IMR-90 (cell line): ENCODE measurements around the gene CHN2.

Experiments used
- BHLHE40 ChIP-seq: fragments of 150-350 bp; IDR thresholded peaks from 2 replicates; pipeline ENCODE4 v1.6.1; 2016; ENCODE audit warnings: mild to moderate bottlenecking, low read depth, low read length
- CEBPB ChIP-seq: IDR thresholded peaks from 2 replicates; pipeline ENCODE4 v1.6.1; 2012; ENCODE audit warnings: low read depth, low read length, improper control_type of control experiment
- CHD1 ChIP-seq: IDR thresholded peaks from 2 replicates; pipeline ENCODE4 v1.6.1; 2012; ENCODE audit warnings: low read depth, low read length, improper control_type of control experiment
- CTCF ChIP-seq: conservative IDR thresholded peaks from 2 replicates; pipeline ENCODE4 v1.5.1; 2012; ENCODE audit warnings: mild to moderate bottlenecking, low read depth, low read length, improper control_type of control experiment
- ELK1 ChIP-seq: fragments of 150-350 bp; IDR thresholded peaks from 2 replicates; pipeline ENCODE4 v1.6.1; 2016; ENCODE audit warnings: low read depth, mild to moderate bottlenecking, low read length, moderate library complexity, borderline replicate concordance
- FOS ChIP-seq: fragments of 150-350 bp; IDR thresholded peaks from 2 replicates; pipeline ENCODE4 v1.6.1; 2016; ENCODE audit warnings: low read depth, low read length
- MXI1 ChIP-seq: IDR thresholded peaks from 2 replicates; pipeline ENCODE4 v1.6.1; 2012; ENCODE audit warnings: low read depth, mild to moderate bottlenecking, low read length, moderate library complexity, borderline replicate concordance
- NFE2L2 ChIP-seq: fragments of 150-350 bp; IDR thresholded peaks from 2 replicates; pipeline ENCODE4 v1.6.1; 2016; ENCODE audit warnings: low read depth, mild to moderate bottlenecking, low read length
- POLR2A ChIP-seq: IDR thresholded peaks from 2 replicates; pipeline ENCODE4 v1.6.1; 2012; ENCODE audit warnings: mild to moderate bottlenecking, low read depth, low read length
- RAD21 ChIP-seq: IDR thresholded peaks from 2 replicates; pipeline ENCODE4 v1.6.1; 2012; ENCODE audit warnings: low read length, improper control_type of control experiment
- RFX5 ChIP-seq: IDR thresholded peaks from 2 replicates; pipeline ENCODE4 v1.8.0; 2012; ENCODE audit warnings: low read depth, mild to moderate bottlenecking, low read length, moderate library complexity
- SMC3 ChIP-seq: fragments of 150-350 bp; IDR thresholded peaks from 2 replicates; pipeline ENCODE4 v1.6.1; 2016; ENCODE audit warnings: low read depth, mild to moderate bottlenecking, antibody characterized with exemption, low read length, moderate library complexity

DNA sequence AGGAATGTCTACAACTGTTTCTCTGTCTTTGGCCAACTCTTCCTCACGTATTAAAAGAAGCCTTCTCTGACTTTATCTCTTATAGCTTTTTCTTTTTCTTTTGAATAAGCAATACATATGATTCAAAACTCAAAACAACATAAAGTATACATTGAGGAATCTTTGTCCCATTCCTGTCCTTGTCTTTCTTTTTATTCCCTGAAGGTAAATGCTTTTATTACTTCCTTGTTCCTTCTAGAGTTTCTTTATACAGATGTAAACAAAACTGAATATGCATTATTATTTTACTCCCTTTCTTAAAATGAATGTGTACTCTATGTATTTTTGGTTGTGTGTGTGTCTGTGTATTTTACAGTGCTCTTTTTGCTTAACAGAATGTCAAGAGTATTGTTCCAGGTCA lies 170.1 kb downstream of the CHN2 start:
- TF ChIP-seq CTCF (no peak), CHD1 (no peak), FOS (no peak), MXI1 (no peak), ELK1 (no peak), RAD21 (no peak), BHLHE40 (no peak), NFE2L2 (no peak), POLR2A (no peak), CEBPB (no peak), SMC3 (no peak), RFX5 (no peak)
